Esophagus (tissue), 2 donors: ENCODE measurements around the gene PLEKHA8. TPM values are rescaled to one million over a fixed set of nuclear protein-coding genes. Genes with fewer than 3 reads are reported as not detected.
"Not testable (repeated sequence)": the region's sequence is repeated elsewhere in the genome, so short reads cannot be mapped to it uniquely, and the experiment has no call there.

Experiments used
- H3K27ac ChIP-seq, 2 donors: one replicate each; pipeline ENCODE4 v1.5.1; 2013; ENCODE audit warnings: low read depth in 2 of 2, mild to moderate bottlenecking in 2 of 2, inconsistent platforms in 1 of 2, low read length in 1 of 2, moderate library complexity in 1 of 2
- H3K27me3 ChIP-seq, 2 donors: one replicate each; pipeline ENCODE4 v1.6.1; 2013; ENCODE audit warnings: low read length in 2 of 2, control low read depth in 1 of 2, mild to moderate bottlenecking in 1 of 2; ENCODE audit not compliant: insufficient read depth in 2 of 2, control insufficient read depth in 1 of 2
- H3K36me3 ChIP-seq, 2 donors: one replicate each; pipeline ENCODE4 v1.6.1; 2013; ENCODE audit warnings: low read length in 1 of 2; ENCODE audit not compliant: control insufficient read depth in 2 of 2, insufficient read depth in 2 of 2
- H3K4me1 ChIP-seq, 2 donors: one replicate each; pipeline ENCODE4 v1.6.1; 2013; ENCODE audit warnings: low read length in 1 of 2; ENCODE audit not compliant: control insufficient read depth in 2 of 2, insufficient read depth in 2 of 2
- H3K4me3 ChIP-seq, 2 donors: one replicate each; pipeline ENCODE4 v1.5.1; 2013; ENCODE audit warnings: low read length in 2 of 2, mild to moderate bottlenecking in 2 of 2, low read depth in 1 of 2, moderate library complexity in 1 of 2
- H3K9me3 ChIP-seq, 2 donors: one replicate each; pipeline ENCODE4 v1.6.1; 2013; ENCODE audit warnings: mild to moderate bottlenecking in 2 of 2, low read depth in 1 of 2, low read length in 1 of 2, moderate library complexity in 1 of 2; ENCODE audit not compliant: control insufficient read depth in 2 of 2, insufficient read depth in 1 of 2
- WGBS, 2 donors: extraction: QIAGEN DNeasy Blood & Tissue Kit; methylation state at CpG; one replicate each; pipeline ENCODE4 v1.1.7; 2013; 5-methylcytosine and 5-hydroxymethylcytosine counted together
- polyA plus RNA-seq, 2 donors: library from polyadenylated mRNA; stranded (reverse); fragments of 200-250 nt; gene quantifications; one replicate each; pipeline ENCODE4 v1.2.3, GENCODE V29; 2013
- donor health status: healthy with polysubstance abuse.
- donor health status: Bipolar disorder and iron deficiency.

PLEKHA8 gene
- polyA plus RNA-seq, 2 donors, result 2.3 to 2.7 TPM

DNA sequence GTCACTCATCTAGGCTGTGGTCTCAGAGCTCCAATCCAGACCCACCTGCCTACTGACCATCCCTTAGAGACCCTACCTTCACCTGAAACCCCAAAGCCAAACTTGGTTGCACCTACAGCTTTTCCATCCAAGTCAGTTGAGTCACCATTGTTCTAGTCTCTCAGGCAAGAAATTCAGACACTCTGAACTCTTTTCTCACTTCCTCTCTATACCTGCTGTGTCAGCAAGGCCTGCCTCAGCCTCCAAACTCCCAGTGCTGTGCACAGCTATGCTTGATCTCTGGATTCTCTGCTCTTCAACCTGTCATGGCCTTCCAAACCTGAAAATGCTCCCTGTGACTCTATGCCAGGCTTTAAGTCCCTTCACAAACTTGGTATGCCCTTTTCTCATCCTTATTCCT lies 59.2 kb downstream of the PLEKHA8 start:
- Histone ChIP-seq H3K27me3 (no peaks in the 10 kb centered on the region), H3K27ac (no peak overlapping the region), H3K9me3 (no peaks in the 10 kb centered on the region), H3K4me1 (no peaks in the 10 kb centered on the region), H3K36me3 (no peaks in the 10 kb centered on the region), H3K4me3 (no peak overlapping the region)

DNA sequence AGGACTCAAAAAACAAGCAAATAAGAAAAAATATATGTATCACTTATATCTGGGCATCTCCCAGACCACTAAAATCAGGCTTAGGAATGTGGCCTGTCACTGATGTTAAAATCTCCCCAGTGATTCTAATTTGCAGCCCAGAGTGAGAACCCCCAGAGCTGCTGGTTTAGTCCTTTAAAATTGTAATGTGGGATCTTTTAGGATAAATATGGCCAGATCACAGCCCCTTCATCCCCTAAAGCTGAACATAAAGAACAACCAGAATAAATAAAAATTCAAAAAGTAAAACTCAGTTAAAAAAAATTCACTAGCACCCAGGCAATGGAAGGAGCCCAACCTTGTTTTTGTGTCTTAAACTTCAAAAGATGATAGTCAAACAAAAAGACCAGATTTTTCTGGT lies 60.1 kb downstream of the PLEKHA8 start:
- H3K4me3 ChIP-seq, result no peak overlapping the region
- no peaks in the 10 kb centered on the region for H3K27me3 ChIP-seq
- H3K27ac ChIP-seq, result no peak overlapping the region
- H3K4me1 ChIP-seq, result no peaks in the 10 kb centered on the region
- no peaks in the 10 kb centered on the region for H3K9me3 ChIP-seq
- no peaks in the 10 kb centered on the region for H3K36me3 ChIP-seq

DNA sequence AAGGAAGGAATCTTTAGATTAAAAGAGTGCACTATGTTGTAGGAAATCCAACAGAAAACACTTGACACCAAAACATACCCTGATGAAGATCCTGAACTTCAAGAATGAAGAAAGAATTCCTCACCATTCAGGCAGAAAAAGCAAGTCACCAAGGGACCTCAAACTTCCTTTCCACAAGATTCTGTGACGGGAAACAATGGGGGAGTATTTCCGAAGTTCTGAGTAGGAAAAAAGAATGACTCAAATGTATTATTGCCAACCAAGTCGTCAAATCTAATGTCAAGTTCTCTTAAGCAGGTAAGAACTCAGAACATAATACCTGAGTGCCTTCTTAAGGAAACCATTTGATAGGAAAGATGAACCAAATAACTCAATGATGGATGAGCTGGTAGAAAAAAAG lies 61.9 kb downstream of the PLEKHA8 start:
- Histone ChIP-seq H3K4me1 (no peaks in the 10 kb centered on the region), H3K27ac (no peak overlapping the region), H3K9me3 (no peaks in the 10 kb centered on the region), H3K36me3 (no peaks in the 10 kb centered on the region), H3K27me3 (no peaks in the 10 kb centered on the region), H3K4me3 (no peak overlapping the region)
- 71 to 72% methylated on average over 3 of the region's 3 CpGs for WGBS, 2 donors

GRCh38 chr7:30091491-30091912 lies 63.3 kb downstream of the PLEKHA8 start:
- WGBS, 2 donors, result 56 to 64% methylated on average over 2 of the region's 2 CpGs
- H3K27ac ChIP-seq, result no peak overlapping the region

DNA sequence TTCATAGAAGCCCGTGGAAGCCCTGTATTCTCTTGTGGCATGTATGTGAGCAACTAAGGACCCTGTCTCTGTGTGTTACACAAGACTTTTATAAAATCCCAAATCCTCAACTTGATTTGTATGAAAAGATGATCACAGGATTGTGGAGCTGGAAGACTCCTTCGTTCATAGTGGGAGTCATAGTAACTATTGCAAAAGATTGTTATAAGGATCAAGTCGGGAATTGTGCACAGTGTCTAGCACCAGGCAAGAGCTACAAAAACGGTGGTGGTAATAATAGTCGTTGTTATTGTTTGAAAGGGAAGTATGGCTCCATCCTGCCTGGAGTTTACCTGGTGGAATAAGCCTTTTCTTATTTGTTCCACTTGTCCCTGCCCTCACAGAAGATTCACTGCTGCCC lies 63.8 kb downstream of the PLEKHA8 start:
- H3K27me3 ChIP-seq, result no peaks in the 10 kb centered on the region
- H3K36me3 ChIP-seq, result no peaks in the 10 kb centered on the region
- no peaks in the 10 kb centered on the region for H3K9me3 ChIP-seq
- H3K4me1 ChIP-seq, result no peaks in the 10 kb centered on the region
- WGBS, 2 donors, result 87 to 91% methylated on average over 5 of the region's 5 CpGs
- H3K4me3 ChIP-seq, result no peak overlapping the region
- no peak overlapping the region for H3K27ac ChIP-seq

More at GRCh38 chr7:30091491-30091912, 63.3 kb downstream of the PLEKHA8 start:
- no peaks in the 10 kb centered on the region for H3K9me3 ChIP-seq
- H3K4me3 ChIP-seq, result no peak overlapping the region
- H3K4me1 ChIP-seq, result no peaks in the 10 kb centered on the region
- no peaks in the 10 kb centered on the region for H3K27me3 ChIP-seq
- H3K36me3 ChIP-seq, result no peaks in the 10 kb centered on the region

GRCh38 chr7:30093420-30093952 lies 65.3 kb downstream of the PLEKHA8 start:
- no peaks in the 10 kb centered on the region for H3K27me3 ChIP-seq
- WGBS, 2 donors, result 81% methylated on average over 5 of the region's 5 CpGs

GRCh38 chr7:30098599-30098998 lies 70.4 kb downstream of the PLEKHA8 start:
- H3K9me3 ChIP-seq, H3K4me3 ChIP-seq, H3K27me3 ChIP-seq, H3K4me1 ChIP-seq, H3K36me3 ChIP-seq, H3K27ac ChIP-seq: not testable (repeated sequence)
- WGBS, 2 donors, result 91 to 98% methylated on average over 20 to 21 of the region's 21 CpGs

More at GRCh38 chr7:30093420-30093952, 65.3 kb downstream of the PLEKHA8 start:
- Histone ChIP-seq H3K4me3 (no peak overlapping the region), H3K4me1 (no peaks in the 10 kb centered on the region), H3K9me3 (no peaks in the 10 kb centered on the region), H3K36me3 (no peaks in the 10 kb centered on the region), H3K27ac (no peak overlapping the region)

DNA sequence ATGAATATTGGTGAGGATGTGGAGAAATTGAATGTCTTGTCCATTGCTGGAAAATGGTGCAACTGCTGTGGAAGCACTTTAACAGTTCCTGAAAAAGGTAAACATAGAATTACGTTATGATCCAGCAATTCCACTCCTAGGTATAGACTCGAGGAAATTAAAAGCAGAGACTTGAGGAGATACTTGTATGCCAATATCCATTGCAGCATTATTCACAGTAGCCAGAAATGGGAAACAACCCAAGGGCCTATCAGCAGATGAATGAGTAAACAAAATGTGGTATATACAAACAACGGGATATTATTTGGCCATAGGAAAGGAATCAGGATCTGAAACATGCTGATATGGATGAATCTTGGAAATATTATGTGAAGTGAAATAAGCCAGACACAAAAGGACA lies 74.1 kb downstream of the PLEKHA8 start:
- 84 to 85% methylated on average over 3 of the region's 3 CpGs for WGBS, 2 donors
- Histone ChIP-seq H3K36me3 (no peaks in the 10 kb centered on the region), H3K9me3 (no peaks in the 10 kb centered on the region), H3K27me3 (no peaks in the 10 kb centered on the region), H3K4me3 (no peak overlapping the region), H3K27ac (no peak overlapping the region), H3K4me1 (no peaks in the 10 kb centered on the region)

GRCh38 chr7:30104157-30104556 lies 75.9 kb downstream of the PLEKHA8 start:
- Histone ChIP-seq H3K4me3 (no peak overlapping the region), H3K36me3 (no peaks in the 10 kb centered on the region), H3K4me1 (no peaks in the 10 kb centered on the region), H3K27me3 (no peaks in the 10 kb centered on the region), H3K27ac (no peak overlapping the region), H3K9me3 (no peaks in the 10 kb centered on the region)
- WGBS, 2 donors, result 85 to 88% methylated on average over 1 of the region's 1 CpG

GRCh38 chr7:30112103-30112713 lies 84.0 kb downstream of the PLEKHA8 start:
- H3K27ac ChIP-seq, result no peak overlapping the region
- H3K4me1 ChIP-seq, result no peaks in the 10 kb centered on the region
- H3K27me3 ChIP-seq, result no peaks in the 10 kb centered on the region
- H3K4me3 ChIP-seq, result no peak overlapping the region
- no peaks in the 10 kb centered on the region for H3K9me3 ChIP-seq
- 90 to 96% methylated on average over 5 of the region's 5 CpGs for WGBS, 2 donors
- H3K36me3 ChIP-seq, result no peaks in the 10 kb centered on the region
